Amniotic stem cell (primary cell): ENCODE data around the gene CHAT.

Experiments
- DNase-seq: peaks from one replicate; lab custom pipeline; 2025; lab: John Stamatoyannopoulos, UW

Gene CHAT

GRCh38 chr10:49631975-49632374 lies 18.1 kb downstream of the CHAT start:
- DNase-seq: no peak

GRCh38 chr10:49632406-49633317 lies 18.8 kb downstream of the CHAT start:
- DNase-seq: no peak

GRCh38 chr10:49633327-49634068 lies 19.7 kb downstream of the CHAT start:
- DNase-seq: no peak

GRCh38 chr10:49634069-49634660 lies 20.3 kb downstream of the CHAT start:
- no peak for DNase-seq

- DNase-seq: no peak
These were observed 28.5 kb downstream of the CHAT start for GRCh38 chr10:49642311-49642710.

GRCh38 chr10:49643241-49644034 lies 29.6 kb downstream of the CHAT start:
- DNase-seq: no peak

GRCh38 chr10:49644035-49644646 lies 30.3 kb downstream of the CHAT start:
- no peak for DNase-seq

- no peak for DNase-seq
These were observed 31.6 kb downstream of the CHAT start for GRCh38 chr10:49645417-49645816.

- no peak for DNase-seq
These were observed 32.3 kb downstream of the CHAT start for GRCh38 chr10:49645871-49646870.

- DNase-seq: no peak
These were observed 33.7 kb downstream of the CHAT start for GRCh38 chr10:49647554-49647953.

- DNase-seq: no peak
These were observed 34.4 kb downstream of the CHAT start for GRCh38 chr10:49647985-49648795.

- DNase-seq: no peak
These were observed 35.5 kb downstream of the CHAT start for GRCh38 chr10:49649294-49649693.

GRCh38 chr10:49649936-49650723 lies 36.3 kb downstream of the CHAT start:
- no peak for DNase-seq

- DNase-seq: no peak
These were observed 36.8 kb downstream of the CHAT start for GRCh38 chr10:49650724-49651034.

GRCh38 chr10:49651039-49651835 lies 37.4 kb downstream of the CHAT start:
- no peak for DNase-seq

- no peak for DNase-seq
These were observed 38.1 kb downstream of the CHAT start for GRCh38 chr10:49651917-49652316.

- no peak for DNase-seq
These were observed 38.8 kb downstream of the CHAT start for GRCh38 chr10:49652421-49653272.
